Type B pancreatic cell (in vitro differentiated cells): ENCODE data around the gene TBC1D19. TPM values are rescaled to one million over a fixed set of nuclear protein-coding genes. Genes with fewer than 3 reads are reported as not detected.

ENCODE experiments used
- DNase-seq: peaks from one replicate; pipeline ENCODE4 v3.0.0; 2021; ENCODE audit warnings: mixed read lengths; ENCODE audit not compliant: unreplicated experiment; ENCODE audit errors: extremely low spot score
- H3K27ac Mint-ChIP-seq: 2 replicates; pipeline ENCODE4 v1.8.0; 2021; ENCODE audit warnings: mild to moderate bottlenecking, mixed read lengths
- H3K27me3 Mint-ChIP-seq: 2 replicates; pipeline ENCODE4 v1.8.0; 2021; ENCODE audit warnings: mixed read lengths
- H3K36me3 Mint-ChIP-seq: 2 replicates; pipeline ENCODE4 v1.8.0; 2021; ENCODE audit warnings: mixed read lengths
- H3K4me1 Mint-ChIP-seq: one replicate; pipeline ENCODE4 v1.8.0; 2021; ENCODE audit warnings: mixed read lengths; ENCODE audit not compliant: unreplicated experiment
- H3K4me3 Mint-ChIP-seq: 2 replicates; pipeline ENCODE4 v1.8.0; 2021; ENCODE audit warnings: mild to moderate bottlenecking, mixed read lengths
- H3K9me3 Mint-ChIP-seq: 2 replicates; pipeline ENCODE4 v1.8.0; 2021; ENCODE audit warnings: mixed read lengths
- total RNA-seq: library from RNA; stranded (reverse); gene quantifications from 2 replicates; pipeline ENCODE4 v1.2.1, GENCODE V29; 2021; ENCODE audit warnings: low replicate concordance
- TF ChIP-seq, protein P1 (sequence below): fragments of 200-600 bp; sonication (generic); conservative IDR thresholded peaks from 2 replicates; pipeline ENCODE4 v1.5.0; 2021; ENCODE audit warnings: antibody characterized with exemption, mild to moderate bottlenecking

Gene TBC1D19
- total RNA-seq, 1 donor from 2014 or later = 11.8 TPM

GRCh38 chr4:26701786-26702227, 117.9 kb downstream of the TBC1D19 start:
- Mint-ChIP-seq H3K9me3 (peaks cover 8% of the 10 kb centered on the region), H3K36me3 (no peaks in the 10 kb centered on the region), H3K27ac (no peak overlapping the region), H3K4me3 (no peak overlapping the region), H3K27me3 (no peaks in the 10 kb centered on the region), H3K4me1 (no peaks in the 10 kb centered on the region)
- TF ChIP-seq, protein P1, sequence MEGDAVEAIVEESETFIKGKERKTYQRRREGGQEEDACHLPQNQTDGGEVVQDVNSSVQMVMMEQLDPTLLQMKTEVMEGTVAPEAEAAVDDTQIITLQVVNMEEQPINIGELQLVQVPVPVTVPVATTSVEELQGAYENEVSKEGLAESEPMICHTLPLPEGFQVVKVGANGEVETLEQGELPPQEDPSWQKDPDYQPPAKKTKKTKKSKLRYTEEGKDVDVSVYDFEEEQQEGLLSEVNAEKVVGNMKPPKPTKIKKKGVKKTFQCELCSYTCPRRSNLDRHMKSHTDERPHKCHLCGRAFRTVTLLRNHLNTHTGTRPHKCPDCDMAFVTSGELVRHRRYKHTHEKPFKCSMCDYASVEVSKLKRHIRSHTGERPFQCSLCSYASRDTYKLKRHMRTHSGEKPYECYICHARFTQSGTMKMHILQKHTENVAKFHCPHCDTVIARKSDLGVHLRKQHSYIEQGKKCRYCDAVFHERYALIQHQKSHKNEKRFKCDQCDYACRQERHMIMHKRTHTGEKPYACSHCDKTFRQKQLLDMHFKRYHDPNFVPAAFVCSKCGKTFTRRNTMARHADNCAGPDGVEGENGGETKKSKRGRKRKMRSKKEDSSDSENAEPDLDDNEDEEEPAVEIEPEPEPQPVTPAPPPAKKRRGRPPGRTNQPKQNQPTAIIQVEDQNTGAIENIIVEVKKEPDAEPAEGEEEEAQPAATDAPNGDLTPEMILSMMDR = no peak
- DNase-seq = no peak

- H3K4me3 Mint-ChIP-seq = no peak overlapping the region
- no peak overlapping the region for H3K27ac Mint-ChIP-seq
- H3K4me1 Mint-ChIP-seq = no peaks in the 10 kb centered on the region
- peaks cover 10% of the 10 kb centered on the region for H3K36me3 Mint-ChIP-seq
- no peak for DNase-seq
- TF ChIP-seq, protein P1 = no peak
- no peaks in the 10 kb centered on the region for H3K27me3 Mint-ChIP-seq
- H3K9me3 Mint-ChIP-seq = peaks cover 11% of the 10 kb centered on the region
Measured at GRCh38 chr4:26707342-26707741, 123.5 kb downstream of the TBC1D19 start.

DNA sequence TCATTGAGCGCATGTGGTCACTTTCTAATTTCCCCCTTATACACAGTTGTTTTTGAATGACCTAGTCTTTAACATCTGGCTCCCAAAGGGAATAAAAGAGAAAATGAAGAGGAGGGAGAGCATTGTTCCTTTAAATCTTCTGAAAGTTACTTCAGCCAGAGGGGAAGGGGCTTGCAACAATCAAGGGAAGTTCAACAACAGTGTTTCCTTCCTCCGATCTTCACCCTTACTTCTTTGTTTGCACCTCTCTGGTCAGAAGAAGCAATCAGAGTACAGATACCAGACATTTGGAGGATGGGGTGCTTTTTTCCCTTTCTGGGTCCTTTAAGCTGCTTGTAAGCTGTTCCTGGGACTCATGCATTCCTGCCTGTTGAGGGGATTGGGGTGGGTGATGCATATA, 125.4 kb downstream of the TBC1D19 start:
- Mint-ChIP-seq H3K4me1 (no peaks in the 10 kb centered on the region), H3K4me3 (no peak overlapping the region), H3K9me3 (peaks cover 16% of the 10 kb centered on the region), H3K36me3 (peaks cover 10% of the 10 kb centered on the region), H3K27me3 (no peaks in the 10 kb centered on the region), H3K27ac (no peak overlapping the region)
- no peak for DNase-seq
- TF ChIP-seq, protein P1 = no peak

GRCh38 chr4:26713563-26714151, 129.8 kb downstream of the TBC1D19 start:
- TF ChIP-seq, protein P1 = no peak
- peaks cover 11% of the 10 kb centered on the region for H3K9me3 Mint-ChIP-seq
- no peak for DNase-seq
- H3K27ac Mint-ChIP-seq = no peak overlapping the region
- no peak overlapping the region for H3K4me3 Mint-ChIP-seq
- peaks cover 6% of the 10 kb centered on the region for H3K36me3 Mint-ChIP-seq
- H3K27me3 Mint-ChIP-seq = no peaks in the 10 kb centered on the region
- no peaks in the 10 kb centered on the region for H3K4me1 Mint-ChIP-seq

GRCh38 chr4:26715636-26716242, 131.9 kb downstream of the TBC1D19 start:
- Mint-ChIP-seq H3K9me3 (peaks cover 4% of the 10 kb centered on the region), H3K4me3 (no peak overlapping the region), H3K36me3 (no peaks in the 10 kb centered on the region), H3K27me3 (no peaks in the 10 kb centered on the region), H3K4me1 (no peaks in the 10 kb centered on the region), H3K27ac (no peak overlapping the region)
- DNase-seq = no peak
- TF ChIP-seq, protein P1 = no peak
